Peyer's patch (tissue), 4 donors: ENCODE results near the gene SRM.

ENCODE experiments used
- POLR2A ChIP-seq, 2 donors: fragments of 450-650 bp; IDR thresholded peaks; one replicate each; pipeline ENCODE4 v1.5.1; 2017; ENCODE audit warnings: antibody characterized with exemption in 2 of 2, mild to moderate bottlenecking in 2 of 2, moderate library complexity in 2 of 2
- TF ChIP-seq, protein P1 (sequence below), 6 experiments: fragments of 450-650 bp in 4 of 6; fragments of 200-600 bp in 2 of 6; sonication (generic) in 1 of 6; IDR thresholded peaks; one replicate each; pipeline ENCODE4 v1.5.1; 2017 to 2019; ENCODE audit warnings: antibody characterized with exemption in 6 of 6, mild to moderate bottlenecking in 3 of 6, moderate library complexity in 1 of 6

DNA sequence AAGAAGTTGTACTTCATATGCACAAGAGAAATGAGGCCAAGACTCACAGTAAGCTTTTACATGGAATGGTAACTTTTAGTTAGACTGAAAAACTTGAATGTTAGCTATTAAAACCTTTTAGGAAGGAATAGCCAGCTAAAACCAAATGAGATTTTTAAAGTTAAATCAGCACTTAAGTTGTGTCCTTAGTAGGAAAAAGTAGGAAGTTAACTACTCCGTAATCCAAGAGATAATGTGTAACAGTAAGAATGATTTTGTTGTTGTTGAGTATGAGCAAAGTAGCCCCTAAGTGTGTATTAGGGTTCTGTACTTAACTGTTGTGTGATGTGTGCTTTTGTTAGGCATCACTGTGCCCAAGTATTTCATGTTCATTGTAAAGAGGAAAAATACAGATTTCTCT lies 34.2 kb downstream of the SRM start:
- TF ChIP-seq, protein P1, sequence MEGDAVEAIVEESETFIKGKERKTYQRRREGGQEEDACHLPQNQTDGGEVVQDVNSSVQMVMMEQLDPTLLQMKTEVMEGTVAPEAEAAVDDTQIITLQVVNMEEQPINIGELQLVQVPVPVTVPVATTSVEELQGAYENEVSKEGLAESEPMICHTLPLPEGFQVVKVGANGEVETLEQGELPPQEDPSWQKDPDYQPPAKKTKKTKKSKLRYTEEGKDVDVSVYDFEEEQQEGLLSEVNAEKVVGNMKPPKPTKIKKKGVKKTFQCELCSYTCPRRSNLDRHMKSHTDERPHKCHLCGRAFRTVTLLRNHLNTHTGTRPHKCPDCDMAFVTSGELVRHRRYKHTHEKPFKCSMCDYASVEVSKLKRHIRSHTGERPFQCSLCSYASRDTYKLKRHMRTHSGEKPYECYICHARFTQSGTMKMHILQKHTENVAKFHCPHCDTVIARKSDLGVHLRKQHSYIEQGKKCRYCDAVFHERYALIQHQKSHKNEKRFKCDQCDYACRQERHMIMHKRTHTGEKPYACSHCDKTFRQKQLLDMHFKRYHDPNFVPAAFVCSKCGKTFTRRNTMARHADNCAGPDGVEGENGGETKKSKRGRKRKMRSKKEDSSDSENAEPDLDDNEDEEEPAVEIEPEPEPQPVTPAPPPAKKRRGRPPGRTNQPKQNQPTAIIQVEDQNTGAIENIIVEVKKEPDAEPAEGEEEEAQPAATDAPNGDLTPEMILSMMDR (IDR thresholded peaks at IDR 0.05) = no peak
- TF ChIP-seq POLR2A (IDR thresholded peaks at IDR 0.05) = no peak
